DMS153 treated with DMSO at 0.1 percent for 48 hours (cell line): ENCODE results near the gene SERINC5.
"Not testable (repeated sequence)": the region's sequence is repeated elsewhere in the genome, so short reads cannot be mapped to it uniquely, and the experiment has no call there.

Source experiments
- DNase-seq: peaks from one replicate; lab custom pipeline; 2025; ENCODE audit not compliant: unreplicated experiment; lab: John Stamatoyannopoulos, UW

The SERINC5 gene

GRCh38 chr5:80255811-80256712 is at the start of gene SERINC5:
SERINC5 (minus strand) TSS chr5:80256048; CDS start chr5:80255922, 126 bp downstream.
- no peak for DNase-seq

- no peak for DNase-seq
These were observed 46.8 kb upstream of the SERINC5 start for GRCh38 chr5:80302636-80303035.

- DNase-seq = not testable (repeated sequence)
These were observed 45.5 kb upstream of the SERINC5 start for GRCh38 chr5:80301342-80301741.

- not testable (repeated sequence) for DNase-seq
These were observed 44.9 kb upstream of the SERINC5 start for GRCh38 chr5:80300796-80301195.

GRCh38 chr5:80300125-80300524 is 44.3 kb upstream of the SERINC5 start:
- DNase-seq = no peak

- DNase-seq = no peak
These were observed 43.8 kb upstream of the SERINC5 start for GRCh38 chr5:80299601-80300000.

- no peak for DNase-seq
These were observed 40.3 kb upstream of the SERINC5 start for GRCh38 chr5:80296121-80296520.

- DNase-seq = no peak
These were observed 35.9 kb upstream of the SERINC5 start for GRCh38 chr5:80291761-80292160.

GRCh38 chr5:80289320-80289719 is 33.5 kb upstream of the SERINC5 start:
- no peak for DNase-seq

- no peak for DNase-seq
These were observed 32.3 kb upstream of the SERINC5 start for GRCh38 chr5:80288177-80288576.

- no peak for DNase-seq
These were observed 28.9 kb upstream of the SERINC5 start for GRCh38 chr5:80284720-80285119.

GRCh38 chr5:80283360-80283759 is 27.5 kb upstream of the SERINC5 start:
- DNase-seq = no peak

GRCh38 chr5:80282054-80282453 is 26.2 kb upstream of the SERINC5 start:
- DNase-seq = no peak

GRCh38 chr5:80277191-80277590 is 21.3 kb upstream of the SERINC5 start:
- DNase-seq = no peak

GRCh38 chr5:80276186-80276585 is 20.3 kb upstream of the SERINC5 start:
- DNase-seq = no peak

- DNase-seq = no peak
These were observed 19.5 kb upstream of the SERINC5 start for GRCh38 chr5:80275347-80275746.

- DNase-seq = not testable (repeated sequence)
These were observed 14.7 kb upstream of the SERINC5 start for GRCh38 chr5:80270543-80270942.

GRCh38 chr5:80269991-80270438 is 14.2 kb upstream of the SERINC5 start:
- DNase-seq = no peak

- no peak for DNase-seq
These were observed 13.1 kb upstream of the SERINC5 start for GRCh38 chr5:80268916-80269315.

GRCh38 chr5:80266566-80266965 is 10.7 kb upstream of the SERINC5 start:
- no peak for DNase-seq

GRCh38 chr5:80260461-80260860 is 4.6 kb upstream of the SERINC5 start:
- no peak for DNase-seq

- DNase-seq = no peak
These were observed 3.8 kb upstream of the SERINC5 start for GRCh38 chr5:80259511-80260203.
